HG03280 (cell line): ENCODE data around the gene PRRT1B.
A peak's percentile ranks its signal among the peaks of the same experiment; 100 is the strongest.

Experiments
- ATAC-seq: cut with Tn5 transposase; IDR thresholded peaks from one replicate; pipeline ENCODE4 v1.9.1; 2021; ENCODE audit warnings: mild to moderate bottlenecking, moderate library complexity; ENCODE audit not compliant: unreplicated experiment

Gene PRRT1B

GRCh38 chr9:131578731-131579504 is 33.6 kb downstream of the PRRT1B start:
- ATAC-seq = no peak

DNA sequence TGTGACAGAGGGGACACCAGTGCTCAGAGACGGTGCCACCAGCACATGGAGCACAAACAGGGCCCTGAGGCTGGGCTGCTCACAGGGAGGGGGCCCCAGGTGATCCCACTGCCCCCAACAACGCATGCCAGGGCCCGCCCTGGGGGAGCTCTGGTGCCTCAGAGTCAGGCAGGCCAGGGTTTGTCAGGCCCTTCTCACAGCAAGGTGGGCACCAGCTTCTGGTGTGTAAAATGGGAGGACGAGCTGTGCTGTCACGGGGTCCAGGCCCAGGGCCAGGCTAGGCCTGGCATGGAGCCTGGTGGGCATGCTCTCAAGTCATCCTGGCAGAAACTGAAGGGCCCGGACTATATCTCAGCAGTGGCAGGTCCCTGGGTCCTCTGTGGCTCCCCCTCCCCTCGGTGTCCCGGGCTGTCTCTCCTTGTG is 34.5 kb downstream of the PRRT1B start:
- ATAC-seq = no peak

DNA sequence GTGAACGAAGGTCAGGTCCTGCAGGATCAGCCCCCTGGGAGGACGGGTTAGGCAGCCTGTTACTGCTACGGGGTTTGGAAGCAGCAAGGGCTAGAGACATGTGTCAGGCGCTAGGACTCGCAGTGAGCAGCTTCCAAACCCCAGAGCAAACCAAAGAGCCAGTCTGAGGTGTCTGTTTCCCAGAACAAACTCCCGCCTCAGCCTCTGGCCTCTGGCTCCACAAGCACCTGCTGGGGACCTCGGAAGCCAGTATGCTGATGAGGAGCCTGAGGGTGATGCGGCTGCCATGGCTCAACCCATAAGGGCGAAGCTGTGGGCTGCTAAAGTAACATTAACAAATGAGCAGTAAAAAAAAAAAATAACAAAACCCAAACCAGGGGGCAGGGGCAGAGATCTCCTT is 35.0 kb downstream of the PRRT1B start:
- ATAC-seq = no peak

DNA sequence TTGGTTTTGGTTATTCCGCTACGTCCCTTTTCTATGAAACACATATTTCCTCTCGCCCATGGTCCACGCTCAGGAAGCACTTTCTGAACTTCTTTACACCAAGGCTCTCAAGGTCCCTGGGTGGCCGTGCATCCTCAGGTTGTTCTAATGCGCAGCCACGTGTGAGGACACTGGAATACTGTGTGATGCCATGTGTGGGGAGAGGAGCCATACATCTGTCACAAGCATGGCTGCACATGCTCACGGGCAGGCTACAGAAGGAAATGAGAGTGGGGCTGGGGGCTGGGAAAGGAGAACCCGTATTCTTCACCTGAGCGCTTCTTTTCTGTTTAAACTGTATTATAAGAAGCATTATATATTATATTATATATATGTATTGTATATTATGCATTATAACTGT is 36.7 kb downstream of the PRRT1B start:
- no peak for ATAC-seq

GRCh38 chr9:131582466-131583336 is 37.4 kb downstream of the PRRT1B start:
- no peak for ATAC-seq

- no peak for ATAC-seq
These were observed 38.0 kb downstream of the PRRT1B start for GRCh38 chr9:131583337-131583645.

DNA sequence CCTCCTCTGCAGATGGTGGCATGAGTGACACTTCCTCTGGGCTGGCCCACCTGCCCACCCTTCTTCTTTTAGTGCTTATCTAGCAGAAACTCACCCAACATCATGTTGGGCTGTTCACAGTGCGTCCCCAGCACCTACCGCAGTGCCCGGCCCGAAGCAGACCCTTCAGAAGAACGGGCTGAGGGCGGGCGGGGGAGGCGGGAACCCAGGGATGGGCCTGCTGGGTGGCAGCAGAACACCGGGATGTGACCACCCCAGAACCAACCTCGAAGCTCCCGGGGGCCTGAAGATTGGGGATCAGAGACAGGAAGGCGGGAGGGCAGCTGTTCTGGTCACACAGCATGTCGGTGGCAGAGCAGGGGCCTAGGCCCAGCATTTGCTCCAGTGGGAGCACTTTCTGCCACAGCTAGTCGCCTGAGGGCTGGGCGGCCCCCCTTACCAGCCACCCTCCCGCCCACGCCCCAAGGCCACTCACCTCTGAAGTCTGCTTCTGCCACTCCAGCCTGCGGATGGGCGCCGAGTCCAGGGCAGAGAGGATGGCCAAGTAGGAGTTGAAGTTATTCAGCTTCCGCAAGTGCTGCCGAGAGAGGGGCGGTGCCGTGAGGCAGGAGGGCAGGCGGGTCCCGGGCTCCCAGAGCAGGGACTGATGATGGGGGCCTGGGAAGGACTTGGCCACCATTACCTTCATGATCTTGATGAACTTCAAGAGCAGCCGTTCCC is 38.7 kb downstream of the PRRT1B start:
- ATAC-seq = no peak

GRCh38 chr9:131584858-131585257 is 39.5 kb downstream of the PRRT1B start:
- no peak for ATAC-seq

- ATAC-seq = no peak
These were observed 40.1 kb downstream of the PRRT1B start for GRCh38 chr9:131585375-131585774.

DNA sequence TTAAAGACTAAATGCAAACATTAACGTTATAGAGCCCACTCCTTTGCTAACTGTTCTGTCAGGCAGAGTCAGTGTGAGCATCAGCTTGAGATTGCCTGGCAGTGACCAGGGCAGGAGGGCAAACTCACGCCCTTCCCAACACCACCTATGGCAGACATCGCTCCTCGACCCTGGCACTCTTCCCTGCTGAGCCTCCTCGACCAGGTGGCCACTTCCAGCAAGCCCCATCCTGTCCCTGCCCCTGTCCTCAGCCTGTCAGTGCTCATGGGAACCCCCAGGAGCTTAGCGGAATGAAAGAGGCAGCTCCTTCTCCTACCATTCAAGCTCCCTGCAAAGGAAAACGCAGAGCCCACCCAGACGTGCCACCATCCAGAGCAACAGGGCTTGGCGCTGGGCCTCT is 42.0 kb downstream of the PRRT1B start:
- no peak for ATAC-seq

- no peak for ATAC-seq
These were observed 42.6 kb downstream of the PRRT1B start for GRCh38 chr9:131587906-131588305.

GRCh38 chr9:131588396-131588795 is 43.1 kb downstream of the PRRT1B start:
- no peak for ATAC-seq

GRCh38 chr9:131589124-131589711 is 43.9 kb downstream of the PRRT1B start:
- ATAC-seq = no peak

DNA sequence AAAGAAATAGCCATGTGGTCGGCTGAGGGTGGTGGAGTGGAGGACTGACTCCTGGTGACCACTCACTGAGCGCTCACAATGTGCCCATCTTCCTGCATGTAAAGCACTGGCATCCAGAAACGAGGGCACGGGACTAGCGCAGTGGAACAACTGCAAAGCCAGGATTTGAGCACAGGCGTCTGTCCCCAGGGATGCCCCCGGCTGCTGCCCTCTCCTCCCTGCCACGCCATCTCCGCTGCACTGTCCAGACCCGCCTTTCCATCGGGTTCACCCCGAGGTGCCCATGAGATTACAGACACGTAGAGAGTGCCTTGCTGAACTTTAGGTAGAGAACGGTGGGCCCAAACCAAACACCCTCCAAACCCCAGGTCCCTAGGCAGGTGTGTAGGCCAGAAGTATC is 44.7 kb downstream of the PRRT1B start:
- ATAC-seq = no peak

DNA sequence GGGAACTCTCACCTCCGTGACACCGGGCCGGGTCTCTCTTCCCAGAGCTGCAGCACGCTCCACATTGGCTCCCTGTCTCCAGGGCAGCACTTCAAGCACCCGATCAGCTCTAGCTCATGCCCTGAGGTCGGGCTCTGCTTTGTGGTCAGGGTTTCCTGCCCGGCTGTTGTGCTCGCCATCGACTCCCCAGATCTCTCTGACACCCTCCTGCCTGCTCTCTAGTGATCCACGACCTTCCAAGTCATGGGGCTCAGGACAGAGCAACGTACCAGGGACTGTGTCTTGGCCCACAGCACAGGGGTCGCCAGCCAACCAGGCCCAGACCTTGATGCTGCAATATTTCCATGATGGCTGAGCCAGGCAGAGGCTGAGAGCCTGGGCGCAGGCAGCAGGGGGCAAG is 45.1 kb downstream of the PRRT1B start:
- ATAC-seq = no peak

DNA sequence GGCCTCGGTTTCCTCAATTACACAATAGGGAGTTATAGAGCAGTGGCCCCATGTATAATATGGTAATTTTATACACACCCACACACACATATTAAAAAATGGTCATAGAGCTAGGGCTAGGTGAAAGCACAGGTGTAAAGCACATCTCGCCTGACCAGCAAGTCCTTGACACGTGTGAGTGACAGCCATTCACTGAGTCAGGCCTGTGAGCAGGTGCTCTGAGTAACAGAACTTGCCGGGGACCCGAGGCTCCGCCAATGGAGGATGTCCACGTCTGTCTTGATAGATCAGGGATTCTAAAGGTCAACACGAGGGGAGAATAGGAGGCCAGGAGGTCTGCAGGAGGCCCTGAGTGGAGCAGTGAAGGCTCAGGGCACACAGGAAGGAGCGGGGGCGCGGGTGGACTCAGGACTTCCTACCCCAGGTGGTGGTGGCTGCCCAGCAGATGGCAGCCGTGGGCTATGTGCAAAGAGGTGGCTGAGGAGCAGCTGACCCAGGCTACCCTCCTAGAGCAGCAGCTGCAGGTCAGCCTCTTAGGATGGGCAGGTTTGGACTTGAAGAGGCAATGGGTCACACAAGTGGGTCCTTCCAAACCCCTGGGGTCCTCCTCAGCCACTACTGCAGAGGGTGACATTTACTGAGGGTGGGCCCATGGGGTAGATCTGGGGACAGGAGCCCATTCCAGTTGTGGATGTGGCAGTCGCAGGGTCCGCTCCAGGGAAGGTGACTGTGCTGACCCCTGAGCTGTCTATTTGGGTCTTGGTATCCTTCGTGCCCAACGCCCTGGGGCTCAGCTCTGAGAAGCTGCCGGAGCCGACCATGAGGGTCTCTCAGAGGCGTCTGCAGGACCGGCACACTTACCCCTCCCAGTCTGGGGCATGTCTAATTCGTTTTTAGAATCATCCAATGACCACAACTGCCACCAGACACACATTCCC is 45.9 kb downstream of the PRRT1B start:
- peak; percentile 50 for ATAC-seq

DNA sequence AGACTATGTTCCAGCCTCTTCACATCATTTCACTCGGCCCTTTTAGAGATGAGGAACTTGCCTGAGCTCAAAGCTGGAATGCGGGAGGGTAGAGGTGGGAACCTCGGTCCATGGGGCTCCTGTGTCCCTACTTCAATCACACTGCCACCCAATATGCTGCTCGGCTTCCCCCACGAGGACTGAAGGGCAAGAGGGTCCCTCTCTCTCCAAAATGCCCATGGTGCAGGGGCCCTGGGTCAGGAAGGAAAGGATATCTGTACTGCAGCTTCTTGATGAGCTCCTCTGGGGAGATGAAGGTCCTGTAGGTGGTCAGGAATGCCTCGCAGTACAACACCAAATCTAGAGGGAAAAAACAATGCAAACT is 46.5 kb downstream of the PRRT1B start:
- no peak for ATAC-seq

DNA sequence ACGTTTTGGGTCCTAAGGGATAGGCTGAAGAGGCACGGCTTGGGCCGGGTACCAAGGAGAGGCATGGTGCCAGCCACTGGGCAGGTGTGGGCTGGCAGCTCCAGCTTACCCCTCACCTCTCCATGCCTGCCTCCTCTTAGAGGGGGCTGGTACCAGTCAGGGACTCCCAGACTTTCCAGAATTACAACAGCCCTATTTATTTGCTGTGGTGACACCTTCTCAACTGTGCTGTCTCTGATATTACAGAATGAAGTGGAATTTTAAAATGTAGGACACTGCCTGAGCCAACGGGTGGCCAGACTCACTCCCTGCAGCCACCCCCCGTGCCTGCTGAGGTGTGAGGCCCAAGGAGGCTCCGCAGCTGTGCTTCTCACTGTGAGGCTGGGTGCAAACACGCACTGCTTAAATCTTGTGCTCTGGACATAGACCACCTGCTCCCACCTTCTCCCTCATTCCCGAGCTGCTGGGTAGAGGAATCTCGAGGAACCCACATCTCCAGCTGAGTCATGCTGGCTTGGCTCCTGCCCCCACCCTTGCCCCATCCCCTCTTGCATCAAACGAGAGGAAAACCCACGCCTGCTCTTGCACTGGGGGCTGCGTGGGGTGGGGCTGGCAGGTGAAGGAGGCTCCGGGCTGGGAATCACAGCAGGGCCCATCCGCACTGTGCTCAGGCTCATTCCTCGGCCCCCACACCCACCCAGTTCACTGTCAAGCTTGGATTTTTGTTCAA is 47.9 kb downstream of the PRRT1B start:
- no peak for ATAC-seq

GRCh38 chr9:131593936-131594665 is 48.8 kb downstream of the PRRT1B start:
- no peak for ATAC-seq
